Smooth muscle cell (in vitro differentiated cells): ENCODE results near the gene HLA-DOB. TPM values are rescaled to one million over a fixed set of nuclear protein-coding genes. Genes with fewer than 3 reads are reported as not detected.
A peak's percentile ranks its signal among the peaks of the same experiment; 100 is the strongest.

Experiments used
- DNase-seq: peaks from one replicate; lab custom pipeline; 2025; ENCODE audit not compliant: unreplicated experiment; lab: John Stamatoyannopoulos, UW
- H2AFZ ChIP-seq: fragments of 200-600 bp; sonication (generic); 2 replicates; pipeline ENCODE4 v1.6.0; 2016; ENCODE audit warnings: antibody characterized with exemption, low read depth, mild to moderate bottlenecking
- H3F3A ChIP-seq: fragments of 200-600 bp; sonication (generic); 2 replicates; pipeline ENCODE4 v1.6.0; 2017; ENCODE audit warnings: antibody characterized with exemption, low read depth
- H3K27ac ChIP-seq: fragments of 200-600 bp; sonication (generic); 2 replicates; pipeline ENCODE4 v1.5.1; 2016; ENCODE audit warnings: low read depth, mild to moderate bottlenecking
- H3K27me3 ChIP-seq: fragments of 200-600 bp; sonication (generic); 2 replicates; pipeline ENCODE4 v1.6.1; 2016; ENCODE audit warnings: low read depth, mild to moderate bottlenecking
- H3K36me3 ChIP-seq: fragments of 200-600 bp; sonication (generic); 2 replicates; pipeline ENCODE4 v1.5.1; 2016; ENCODE audit warnings: low read depth
- H3K4me1 ChIP-seq: fragments of 200-600 bp; sonication (generic); 2 replicates; pipeline ENCODE4 v1.5.1; 2016; ENCODE audit warnings: low read depth
- H3K4me2 ChIP-seq: fragments of 200-600 bp; sonication (generic); 2 replicates; pipeline ENCODE4 v1.6.0; 2016; ENCODE audit warnings: mild to moderate bottlenecking
- H3K4me3 ChIP-seq: fragments of 200-600 bp; sonication (generic); 2 replicates; pipeline ENCODE4 v1.5.1; 2016; ENCODE audit warnings: mild to moderate bottlenecking
- H3K79me2 ChIP-seq: fragments of 200-600 bp; sonication (generic); 2 replicates; pipeline ENCODE4 v1.6.0; 2016; ENCODE audit warnings: low read depth, mild to moderate bottlenecking
- H3K9ac ChIP-seq: fragments of 200-600 bp; sonication (generic); 2 replicates; pipeline ENCODE4 v1.6.0; 2016; ENCODE audit warnings: low read depth
- H3K9me3 ChIP-seq: fragments of 200-600 bp; sonication (generic); replicated peaks from 2 replicates; pipeline ENCODE4 v1.5.1; 2016; ENCODE audit warnings: low read depth
- H4K20me1 ChIP-seq: fragments of 200-600 bp; sonication (generic); 2 replicates; pipeline ENCODE4 v1.6.0; 2016; ENCODE audit warnings: low read depth
- CTCF ChIP-seq: fragments of 200-600 bp; sonication (generic); IDR thresholded peaks from 2 replicates; pipeline ENCODE4 v1.5.1; 2017; ENCODE audit warnings: borderline replicate concordance, mild to moderate bottlenecking, antibody characterized with exemption; ENCODE audit not compliant: insufficient read depth, poor library complexity, severe bottlenecking
- WGBS: methylation state at CpG from one replicate; pipeline ENCODE4 v1.1.7; 2016; ENCODE audit warnings: low lambda C conversion rate; 5-methylcytosine and 5-hydroxymethylcytosine counted together
- polyA plus RNA-seq: library from polyadenylated mRNA; unstranded; fragments of >200 nt; fragmentation: Nextera tagmentation; extraction: Ambion mirVana; gene quantifications from 2 replicates; pipeline ENCODE4 v1.2.1, GENCODE V29; 2016
- total RNA-seq: library from RNA; depleted of rRNA; stranded (reverse); fragments of >200 nt; gene quantifications from 2 replicates; pipeline ENCODE4 v1.2.3, GENCODE V29; 2014

HLA-DOB gene
- total and polyA plus RNA-seq, 2 experiments from 2014 or later: 0.09 TPM; not detected in 1

GRCh38 chr6:32796848-32797776 lies 19.7 kb downstream of the HLA-DOB start:
- no peak overlapping the region for H3K27ac ChIP-seq
- peak overlapping the region; percentile 82 for H2AFZ ChIP-seq
- H3K4me2 ChIP-seq: peak overlapping the region; percentile 83
- H4K20me1 ChIP-seq: no peaks in the 10 kb centered on the region
- peaks cover 18% of the 10 kb centered on the region for H3K27me3 ChIP-seq
- no peaks in the 10 kb centered on the region for H3K36me3 ChIP-seq
- WGBS: 16% methylated on average over 30 of the region's 30 CpGs
- H3K4me3 ChIP-seq: peak overlapping the region; percentile 36
- no peaks in the 10 kb centered on the region for H3F3A ChIP-seq
- peak; percentile 50 for DNase-seq
- H3K79me2 ChIP-seq: no peaks in the 10 kb centered on the region
- no peaks in the 10 kb centered on the region for H3K9me3 ChIP-seq
- H3K9ac ChIP-seq: peak overlapping the region; percentile 25
- peaks cover 3% of the 10 kb centered on the region for H3K4me1 ChIP-seq
- TF ChIP-seq CTCF: peak; percentile 90

GRCh38 chr6:32794510-32794909 lies 22.3 kb downstream of the HLA-DOB start:
- H3K9ac ChIP-seq: no peak overlapping the region
- no peaks in the 10 kb centered on the region for H3K36me3 ChIP-seq
- H3F3A ChIP-seq: no peaks in the 10 kb centered on the region
- H3K4me3 ChIP-seq: no peak overlapping the region
- H4K20me1 ChIP-seq: no peaks in the 10 kb centered on the region
- H2AFZ ChIP-seq: no peak overlapping the region
- peaks cover 3% of the 10 kb centered on the region for H3K4me1 ChIP-seq
- no peak for DNase-seq
- H3K27ac ChIP-seq: no peak overlapping the region
- H3K9me3 ChIP-seq: no peaks in the 10 kb centered on the region
- no peaks in the 10 kb centered on the region for H3K79me2 ChIP-seq
- peaks cover 4% of the 10 kb centered on the region for H3K27me3 ChIP-seq
- TF ChIP-seq CTCF: no peak
- no peak overlapping the region for H3K4me2 ChIP-seq
- 92% methylated on average over 2 of the region's 2 CpGs for WGBS

- H3K4me2 ChIP-seq: no peak overlapping the region
- no peaks in the 10 kb centered on the region for H3F3A ChIP-seq
- no peak for TF ChIP-seq CTCF
- H3K27me3 ChIP-seq: peaks cover 4% of the 10 kb centered on the region
- 52% methylated on average over 3 of the region's 3 CpGs for WGBS
- no peak overlapping the region for H3K27ac ChIP-seq
- H3K4me3 ChIP-seq: no peak overlapping the region
- no peaks in the 10 kb centered on the region for H4K20me1 ChIP-seq
- peaks cover 3% of the 10 kb centered on the region for H3K4me1 ChIP-seq
- DNase-seq: no peak
- no peak overlapping the region for H2AFZ ChIP-seq
- H3K79me2 ChIP-seq: no peaks in the 10 kb centered on the region
- no peak overlapping the region for H3K9ac ChIP-seq
- H3K9me3 ChIP-seq: no peaks in the 10 kb centered on the region
- no peaks in the 10 kb centered on the region for H3K36me3 ChIP-seq
Measured at GRCh38 chr6:32792901-32793435, 23.8 kb downstream of the HLA-DOB start.

GRCh38 chr6:32790306-32790705 lies 26.5 kb downstream of the HLA-DOB start:
- peak overlapping the region; percentile 62 for H3K27ac ChIP-seq
- no peak overlapping the region for H2AFZ ChIP-seq
- no peak for TF ChIP-seq CTCF
- no peaks in the 10 kb centered on the region for H3K79me2 ChIP-seq
- H3K27me3 ChIP-seq: peaks cover 4% of the 10 kb centered on the region
- no peak overlapping the region for H3K4me3 ChIP-seq
- H3K4me1 ChIP-seq: no peaks in the 10 kb centered on the region
- H3K4me2 ChIP-seq: no peak overlapping the region
- H3F3A ChIP-seq: no peaks in the 10 kb centered on the region
- H3K9me3 ChIP-seq: no peaks in the 10 kb centered on the region
- H3K36me3 ChIP-seq: no peaks in the 10 kb centered on the region
- no peak for DNase-seq
- H4K20me1 ChIP-seq: no peaks in the 10 kb centered on the region
- 33% methylated on average over 2 of the region's 2 CpGs for WGBS
- H3K9ac ChIP-seq: no peak overlapping the region
